Lung (tissue), 12 donors: Measurements from ENCODE around the gene LYPD4. TPM values are rescaled to one million over a fixed set of nuclear protein-coding genes. Genes with fewer than 3 reads are reported as not detected.

Experiments used
- ATAC-seq: fragments of 200-7000 bp; cut with Tn5 transposase; one replicate; pipeline ENCODE4 v1.9.1; 2020; ENCODE audit warnings: moderate number of reproducible peaks; ENCODE audit not compliant: insufficient read depth, low FRiP score
- DNase-seq, 3 donors: peaks; one replicate each; pipeline ENCODE4 v3.0.0-alpha.2; 2013 to 2017
- H3K27ac ChIP-seq, 2 donors: one replicate each; pipeline ENCODE4 v1.5.1; 2013; ENCODE audit warnings: mild to moderate bottlenecking in 2 of 2, moderate library complexity in 2 of 2, control low read depth in 1 of 2, inconsistent platforms in 1 of 2, low read depth in 1 of 2, low read length in 1 of 2
- H3K27me3 ChIP-seq, 3 donors: one replicate each; pipeline ENCODE4 v1.5.1; 2013; ENCODE audit warnings: low read length in 2 of 3; ENCODE audit not compliant: control insufficient read depth in 3 of 3, insufficient read depth in 3 of 3
- H3K36me3 ChIP-seq, 4 donors: one replicate each; pipeline ENCODE4 v1.5.1; 2013; ENCODE audit warnings: low read length in 4 of 4, mild to moderate bottlenecking in 1 of 4, moderate library complexity in 1 of 4; ENCODE audit not compliant: control insufficient read depth in 4 of 4, insufficient read depth in 4 of 4
- H3K4me1 ChIP-seq, 5 donors: one replicate each; pipeline ENCODE4 v1.5.1; 2013; ENCODE audit warnings: low read length in 5 of 5, mild to moderate bottlenecking in 2 of 5, moderate library complexity in 1 of 5; ENCODE audit not compliant: control insufficient read depth in 5 of 5, insufficient read depth in 5 of 5
- H3K4me3 ChIP-seq: one replicate; pipeline ENCODE4 v1.5.1; 2013; ENCODE audit warnings: mild to moderate bottlenecking, control low read depth, moderate library complexity
- H3K9ac ChIP-seq, 2 donors: one replicate each; pipeline ENCODE4 v1.5.1; 2013; ENCODE audit warnings: low read length in 2 of 2, control low read depth in 1 of 2; ENCODE audit not compliant: insufficient read depth in 1 of 2
- H3K9me3 ChIP-seq, 4 donors: one replicate each; pipeline ENCODE4 v1.5.1; 2013; ENCODE audit warnings: low read length in 3 of 4, mild to moderate bottlenecking in 1 of 4, moderate library complexity in 1 of 4; ENCODE audit not compliant: control insufficient read depth in 4 of 4, insufficient read depth in 3 of 4
- WGBS, 2 donors: extraction: QIAGEN DNeasy Blood & Tissue Kit; methylation state at CpG; one replicate each; pipeline ENCODE4 v1.1.7; 2013; 5-methylcytosine and 5-hydroxymethylcytosine counted together
- polyA plus RNA-seq, 2 donors: library from polyadenylated mRNA; stranded (reverse); fragments of 200-250 nt; gene quantifications; one replicate each; pipeline ENCODE4 v1.2.1, GENCODE V29; 2013
- total RNA-seq, 2 donors: library from RNA; depleted of rRNA in 1 of 2; stranded (reverse); fragments of >200 nt in 1 of 2; gene quantifications; one replicate each; pipeline ENCODE4 v1.2.1, GENCODE V29; 2014 to 2021
- TF ChIP-seq, protein P1 (sequence below): IDR thresholded peaks from 2 replicates; pipeline ENCODE4 v1.5.1; 2012; ENCODE audit warnings: mild to moderate bottlenecking; ENCODE audit errors: control extremely low read depth, extremely low read depth
- donor health status: control.
- donor health status: control.
- donor health status: Bipolar disorder and iron deficiency.
- donor health status: healthy.
- donor health status: DM: yes; HTN: yes; CAD: no.

The LYPD4 gene
- total and polyA plus RNA-seq, 4 donors: not detected

DNA sequence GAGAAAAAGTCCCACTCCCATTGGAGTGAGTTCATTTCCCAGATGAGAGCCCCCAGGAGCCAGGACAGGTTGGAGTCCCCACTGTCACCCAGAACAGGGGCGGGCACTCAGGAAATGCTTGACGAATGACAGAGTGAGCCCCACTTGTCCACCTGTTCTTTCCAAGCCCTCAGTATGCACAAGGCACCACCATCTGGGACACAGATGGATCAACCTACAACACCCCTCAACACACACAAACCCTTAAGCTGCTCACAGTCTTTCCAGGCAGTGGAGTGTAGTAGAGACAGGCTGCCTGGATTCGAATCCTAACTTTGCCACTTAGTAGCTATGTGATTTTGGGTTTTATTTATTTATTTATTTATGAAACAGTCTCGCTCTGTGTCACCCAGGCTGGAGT is 46.5 kb upstream of the LYPD4 start:
- TF ChIP-seq, protein P1, sequence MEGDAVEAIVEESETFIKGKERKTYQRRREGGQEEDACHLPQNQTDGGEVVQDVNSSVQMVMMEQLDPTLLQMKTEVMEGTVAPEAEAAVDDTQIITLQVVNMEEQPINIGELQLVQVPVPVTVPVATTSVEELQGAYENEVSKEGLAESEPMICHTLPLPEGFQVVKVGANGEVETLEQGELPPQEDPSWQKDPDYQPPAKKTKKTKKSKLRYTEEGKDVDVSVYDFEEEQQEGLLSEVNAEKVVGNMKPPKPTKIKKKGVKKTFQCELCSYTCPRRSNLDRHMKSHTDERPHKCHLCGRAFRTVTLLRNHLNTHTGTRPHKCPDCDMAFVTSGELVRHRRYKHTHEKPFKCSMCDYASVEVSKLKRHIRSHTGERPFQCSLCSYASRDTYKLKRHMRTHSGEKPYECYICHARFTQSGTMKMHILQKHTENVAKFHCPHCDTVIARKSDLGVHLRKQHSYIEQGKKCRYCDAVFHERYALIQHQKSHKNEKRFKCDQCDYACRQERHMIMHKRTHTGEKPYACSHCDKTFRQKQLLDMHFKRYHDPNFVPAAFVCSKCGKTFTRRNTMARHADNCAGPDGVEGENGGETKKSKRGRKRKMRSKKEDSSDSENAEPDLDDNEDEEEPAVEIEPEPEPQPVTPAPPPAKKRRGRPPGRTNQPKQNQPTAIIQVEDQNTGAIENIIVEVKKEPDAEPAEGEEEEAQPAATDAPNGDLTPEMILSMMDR: no peak
- H3K27ac ChIP-seq: no peak overlapping the region
- ATAC-seq (no peak), DNase-seq (no peak)
- peaks cover 5 to 57% (median 15%) of the 10 kb centered on the region in 4 donors for H3K36me3 ChIP-seq
- H3K4me3 ChIP-seq: no peak overlapping the region
- no peaks in the 10 kb centered on the region for H3K9me3 ChIP-seq
- no peaks in the 10 kb centered on the region for H3K27me3 ChIP-seq
- H3K4me1 ChIP-seq: peaks cover 0 to 16% (median 3%) of the 10 kb centered on the region in 5 donors
- H3K9ac ChIP-seq: no peak overlapping the region
- 96% methylated on average over 4 of the region's 4 CpGs for WGBS, 2 donors

DNA sequence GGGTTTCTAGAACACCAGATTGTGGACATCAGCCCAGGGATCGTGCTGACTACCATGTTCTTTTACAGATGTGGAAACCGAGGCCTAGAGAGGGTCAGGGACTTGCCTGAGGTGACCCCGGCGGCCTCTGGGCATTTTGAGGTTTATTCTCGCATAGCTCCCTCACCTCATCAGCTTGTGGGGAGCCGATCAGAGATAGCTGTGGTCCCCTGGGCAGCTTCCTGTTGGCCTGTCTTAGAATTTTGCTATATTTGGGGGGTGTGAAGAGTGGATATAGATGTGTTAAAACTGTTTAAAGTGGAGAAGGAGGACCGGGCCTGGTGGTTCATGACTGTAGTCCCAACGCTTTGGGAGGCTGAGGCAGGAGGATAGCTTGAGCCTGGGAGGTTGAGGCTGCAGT is 45.4 kb upstream of the LYPD4 start:
- H3K4me1 ChIP-seq: peaks cover 0 to 19% (median 5%) of the 10 kb centered on the region in 5 donors
- H3K27ac ChIP-seq: no peak overlapping the region
- H3K9ac ChIP-seq: no peak overlapping the region
- no peaks in the 10 kb centered on the region for H3K9me3 ChIP-seq
- TF ChIP-seq, protein P1: no peak
- no peak overlapping the region for H3K4me3 ChIP-seq
- ATAC-seq (no peak), DNase-seq (no peak)
- H3K36me3 ChIP-seq: peaks cover 0 to 47% (median 8%) of the 10 kb centered on the region in 4 donors
- WGBS, 2 donors: 88% methylated on average over 8 of the region's 8 CpGs
- no peaks in the 10 kb centered on the region for H3K27me3 ChIP-seq

DNA sequence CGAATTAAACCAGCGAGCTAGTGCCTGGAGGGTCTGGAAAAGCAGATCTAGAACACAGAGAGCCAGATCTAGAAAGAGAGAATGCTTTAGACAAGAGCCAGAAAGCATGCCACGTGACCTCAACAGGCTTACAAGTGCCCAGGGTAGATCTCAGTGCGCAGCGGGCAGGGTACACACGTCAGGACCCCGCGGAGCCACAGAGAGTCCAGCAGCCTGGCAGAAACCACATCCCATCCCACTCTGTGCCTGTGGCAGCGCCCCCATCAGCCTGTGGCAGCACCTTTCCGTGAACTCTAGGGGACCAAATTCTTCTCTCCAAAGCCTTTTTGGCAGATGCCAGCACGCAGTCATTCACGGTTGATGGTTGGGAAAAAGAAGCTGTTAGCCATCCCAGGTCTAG is 44.4 kb upstream of the LYPD4 start:
- no peaks in the 10 kb centered on the region for H3K9me3 ChIP-seq
- ATAC-seq: no peak
- TF ChIP-seq, protein P1: no peak
- H3K4me3 ChIP-seq: no peak overlapping the region
- H3K27ac ChIP-seq: no peak overlapping the region
- WGBS, 2 donors: 75 to 79% methylated on average over 12 of the region's 12 CpGs
- peaks cover 0 to 37% (median 4%) of the 10 kb centered on the region in 4 donors for H3K36me3 ChIP-seq
- DNase-seq: no peak
- no peak overlapping the region for H3K9ac ChIP-seq
- H3K27me3 ChIP-seq: no peaks in the 10 kb centered on the region
- peaks cover 0 to 24% (median 7%) of the 10 kb centered on the region in 5 donors for H3K4me1 ChIP-seq

DNA sequence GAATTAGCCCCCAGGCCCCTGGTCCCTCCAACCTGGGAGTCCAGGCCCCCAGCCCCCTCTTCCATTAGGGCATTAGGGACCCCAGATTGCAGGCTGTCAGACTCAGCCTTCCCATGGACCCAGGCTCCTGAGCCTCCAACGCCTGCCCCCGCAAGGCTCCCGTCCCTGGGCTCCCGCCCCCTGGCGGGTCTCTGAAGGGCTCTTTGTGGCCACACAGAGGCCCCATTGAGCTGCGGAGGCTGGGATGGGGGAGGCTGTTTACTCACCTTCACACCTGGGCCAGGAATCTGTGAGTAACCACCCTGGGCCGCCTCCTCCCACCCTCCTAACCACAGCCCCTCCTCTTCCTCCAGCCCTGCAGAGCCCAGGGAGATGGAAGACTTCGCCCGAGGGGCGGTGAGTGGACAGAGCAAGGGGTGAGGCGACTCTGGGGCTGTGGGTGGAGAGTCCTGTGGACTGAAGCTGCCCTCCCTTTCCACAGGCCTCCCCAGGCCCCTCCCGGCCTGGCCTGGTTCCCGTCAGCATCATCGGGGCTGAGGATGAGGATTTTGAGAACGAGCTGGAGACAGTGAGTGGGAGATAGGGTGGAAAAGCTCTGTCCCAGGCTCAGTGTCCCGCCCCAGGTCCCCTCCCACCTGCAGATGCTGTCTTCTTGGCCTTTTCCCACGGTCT is 43.4 kb upstream of the LYPD4 start:
- peak; percentile 62 to 84 (median 83) for DNase-seq
- Histone ChIP-seq H3K4me3 (no peak overlapping the region), H3K27me3 (no peaks in the 10 kb centered on the region), H3K9ac (no peak overlapping the region), H3K27ac (peak overlapping the region in 1 of 2 donors; percentile 66), H3K36me3 (peaks cover 0 to 32% (median 4%) of the 10 kb centered on the region in 4 donors), H3K9me3 (no peaks in the 10 kb centered on the region), H3K4me1 (peaks cover 0 to 30% (median 7%) of the 10 kb centered on the region in 5 donors)
- TF ChIP-seq, protein P1: no peak
- peak; percentile 57 for ATAC-seq
- 28 to 40% methylated on average over 15 to 17 of the region's 17 CpGs for WGBS, 2 donors
